Astrocyte (in vitro differentiated cells and primary cell): ENCODE measurements around the gene CNTNAP5.

ENCODE experiments used
- EZH2 ChIP-seq: IDR thresholded peaks from 2 replicates; pipeline ENCODE4 v1.6.1; 2012; ENCODE audit warnings: mild to moderate bottlenecking, low read length, inconsistent platforms; ENCODE audit not compliant: insufficient read depth
- TF ChIP-seq, protein P1 (sequence below): IDR thresholded peaks from 2 replicates; pipeline ENCODE4 v1.5.1; 2011; ENCODE audit warnings: low read depth, mild to moderate bottlenecking, inconsistent platforms, low read length, moderate library complexity; ENCODE audit not compliant: insufficient read depth

DNA sequence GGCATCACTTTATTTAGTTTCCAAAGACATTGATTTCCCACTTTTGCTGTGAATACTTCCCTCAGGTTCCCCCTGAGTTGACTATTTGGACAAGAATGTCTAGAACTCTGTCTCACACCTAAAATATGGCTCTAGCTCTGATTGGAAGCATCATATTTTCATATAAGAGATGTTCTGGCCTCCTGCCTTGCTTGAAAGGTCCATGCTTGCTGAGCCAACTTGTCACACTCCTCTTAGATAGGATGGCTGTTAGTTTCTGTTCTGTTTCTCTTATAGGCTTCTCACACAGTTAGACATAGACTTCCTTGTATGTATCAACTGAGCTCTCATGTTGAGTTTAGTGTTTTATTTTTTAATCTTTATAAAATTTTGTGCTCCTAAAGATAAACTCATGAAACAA, 87.1 kb downstream of the CNTNAP5 start:
- no peak for TF ChIP-seq EZH2
- TF ChIP-seq, protein P1, sequence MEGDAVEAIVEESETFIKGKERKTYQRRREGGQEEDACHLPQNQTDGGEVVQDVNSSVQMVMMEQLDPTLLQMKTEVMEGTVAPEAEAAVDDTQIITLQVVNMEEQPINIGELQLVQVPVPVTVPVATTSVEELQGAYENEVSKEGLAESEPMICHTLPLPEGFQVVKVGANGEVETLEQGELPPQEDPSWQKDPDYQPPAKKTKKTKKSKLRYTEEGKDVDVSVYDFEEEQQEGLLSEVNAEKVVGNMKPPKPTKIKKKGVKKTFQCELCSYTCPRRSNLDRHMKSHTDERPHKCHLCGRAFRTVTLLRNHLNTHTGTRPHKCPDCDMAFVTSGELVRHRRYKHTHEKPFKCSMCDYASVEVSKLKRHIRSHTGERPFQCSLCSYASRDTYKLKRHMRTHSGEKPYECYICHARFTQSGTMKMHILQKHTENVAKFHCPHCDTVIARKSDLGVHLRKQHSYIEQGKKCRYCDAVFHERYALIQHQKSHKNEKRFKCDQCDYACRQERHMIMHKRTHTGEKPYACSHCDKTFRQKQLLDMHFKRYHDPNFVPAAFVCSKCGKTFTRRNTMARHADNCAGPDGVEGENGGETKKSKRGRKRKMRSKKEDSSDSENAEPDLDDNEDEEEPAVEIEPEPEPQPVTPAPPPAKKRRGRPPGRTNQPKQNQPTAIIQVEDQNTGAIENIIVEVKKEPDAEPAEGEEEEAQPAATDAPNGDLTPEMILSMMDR, result no peak
